ENCODE measurements around the gene DGCR8. TPM values are rescaled to one million over a fixed set of nuclear protein-coding genes. Genes with fewer than 3 reads are reported as not detected.

DGCR8 gene
- total RNA-seq, 5 donors from 2014 or later (not counting 1 experiment from before 2014, with no cell fraction given) = 38.4 to 48.1 (median 45.1) TPM

- peaks cover 12 to 23% (median 14%) of the 10 kb centered on the region in 3 donors for H3K4me1 Mint-ChIP-seq
- ChIA-PET POLR2A (no interaction called here), CTCF (interaction anchor here in 1 of 2 donors (0.5 kb wide), 1 partner anchor 139 kb away, joined by 3 read pairs; no protein-coding TSS in a partner anchor)
- no peaks in the 10 kb centered on the region for H3K27me3 Mint-ChIP-seq
- no peak overlapping the region for H3K4me3 ChIP-seq (ENCODE audit: control insufficient read depth in 1 of 2, extremely low read depth in 1 of 2, low read length in 1 of 2)
- H3K4me3 Mint-ChIP-seq = no peak overlapping the region
- no peaks in the 10 kb centered on the region for H3K9me3 Mint-ChIP-seq
- DNase-seq (no peak), ATAC-seq (replicated peaks in 1 of 4) (no peak)
- H3K9me3 ChIP-seq = no peaks in the 10 kb centered on the region
- peaks cover 4 to 14% of the 10 kb centered on the region in 2 experiments for H3K4me1 ChIP-seq (ENCODE audit: control insufficient read depth in 1 of 2, extremely low read depth in 1 of 2, insufficient read depth in 2 of 2, low read length in 2 of 2)
- H3K27ac Mint-ChIP-seq = no peak overlapping the region
- no peak overlapping the region for H3K27ac ChIP-seq (ENCODE audit: low read length)
- peaks cover 22 to 57% of the 10 kb centered on the region in 2 donors for H3K36me3 ChIP-seq (ENCODE audit: control insufficient read depth in 2 of 2, extremely low read depth in 1 of 2, insufficient read depth in 1 of 2, low read length in 1 of 2)
- WGBS (ENCODE audit: insufficient coverage) = 95% methylated on average over 6 of the region's 7 CpGs
- H3K27me3 ChIP-seq (replicated peaks in 1 of 2; ENCODE audit: control insufficient read depth in 2 of 2, extremely low read depth in 1 of 2, insufficient read depth in 2 of 2, low read length in 1 of 2) = no peaks in the 10 kb centered on the region
- H3K36me3 Mint-ChIP-seq = peaks cover 17% of the 10 kb centered on the region
Measured at GRCh38 chr22:20105456-20106204, 25.6 kb downstream of the DGCR8 start.

- WGBS (ENCODE audit: insufficient coverage) = 87% methylated on average over 14 of the region's 20 CpGs
- CTCF ChIA-PET = no interaction called here
Measured at GRCh38 chr22:20106205-20106848, 26.3 kb downstream of the DGCR8 start.

DNA sequence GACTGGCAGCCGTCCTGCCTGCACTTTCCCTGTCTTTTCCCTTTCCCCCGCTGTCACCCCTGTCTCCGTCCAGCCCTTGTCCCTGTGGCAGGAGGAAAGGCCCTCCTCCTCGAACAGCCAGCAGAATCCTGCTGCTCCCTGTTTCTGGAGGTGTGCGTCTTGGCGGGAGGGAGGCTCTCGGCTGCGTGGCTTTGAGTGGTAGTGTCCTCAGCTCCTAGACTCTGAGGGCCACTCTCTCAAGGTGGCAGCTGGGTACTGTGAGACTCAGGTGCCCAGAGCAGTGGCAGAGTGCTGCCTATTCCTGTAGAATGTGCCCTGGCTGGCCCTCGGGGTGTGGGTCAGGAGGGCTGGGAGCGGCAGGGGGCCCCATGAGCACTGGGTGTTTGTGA is 26.8 kb downstream of the DGCR8 start:
- H3K36me3 Mint-ChIP-seq = peaks cover 17% of the 10 kb centered on the region
- Histone ChIP-seq H3K27ac (ENCODE audit: low read length) (no peak overlapping the region), H3K27me3 (replicated peaks in 1 of 2; ENCODE audit: control insufficient read depth in 2 of 2, extremely low read depth in 1 of 2, insufficient read depth in 2 of 2, low read length in 1 of 2) (no peaks in the 10 kb centered on the region), H3K4me3 (ENCODE audit: control insufficient read depth in 1 of 2, extremely low read depth in 1 of 2, low read length in 1 of 2) (no peak overlapping the region), H3K9me3 (no peaks in the 10 kb centered on the region), H3K36me3 (ENCODE audit: control insufficient read depth in 2 of 2, extremely low read depth in 1 of 2, insufficient read depth in 1 of 2, low read length in 1 of 2) (peaks cover 27 to 65% of the 10 kb centered on the region in 2 donors), H3K4me1 (ENCODE audit: control insufficient read depth in 1 of 2, extremely low read depth in 1 of 2, insufficient read depth in 2 of 2, low read length in 2 of 2) (peaks cover 0 to 15% of the 10 kb centered on the region in 2 experiments)
- peaks cover 12 to 15% (median 14%) of the 10 kb centered on the region in 3 donors for H3K4me1 Mint-ChIP-seq
- DNase-seq = no peak
- H3K9me3 Mint-ChIP-seq = no peaks in the 10 kb centered on the region
- H3K27me3 Mint-ChIP-seq = no peaks in the 10 kb centered on the region
- no peak overlapping the region for H3K27ac Mint-ChIP-seq
- no peak overlapping the region for H3K4me3 Mint-ChIP-seq
- ATAC-seq (replicated peaks in 1 of 4) = no peak
- ChIA-PET POLR2A (no interaction called here), CTCF (no interaction called here)
- 97% methylated on average over 8 of the region's 10 CpGs for WGBS (ENCODE audit: insufficient coverage)

More at GRCh38 chr22:20106205-20106848, 26.3 kb downstream of the DGCR8 start:
- Histone ChIP-seq H3K36me3 (ENCODE audit: control insufficient read depth in 2 of 2, extremely low read depth in 1 of 2, insufficient read depth in 1 of 2, low read length in 1 of 2) (peaks cover 27 to 62% of the 10 kb centered on the region in 2 donors), H3K9me3 (no peaks in the 10 kb centered on the region), H3K27me3 (replicated peaks in 1 of 2; ENCODE audit: control insufficient read depth in 2 of 2, extremely low read depth in 1 of 2, insufficient read depth in 2 of 2, low read length in 1 of 2) (no peaks in the 10 kb centered on the region), H3K4me3 (ENCODE audit: control insufficient read depth in 1 of 2, extremely low read depth in 1 of 2, low read length in 1 of 2) (no peak overlapping the region), H3K4me1 (ENCODE audit: control insufficient read depth in 1 of 2, extremely low read depth in 1 of 2, insufficient read depth in 2 of 2, low read length in 2 of 2) (peaks cover 2 to 14% of the 10 kb centered on the region in 2 experiments), H3K27ac (ENCODE audit: low read length) (no peak overlapping the region)
- Mint-ChIP-seq H3K4me1 (peaks cover 12 to 16% (median 15%) of the 10 kb centered on the region in 3 donors), H3K36me3 (peaks cover 17% of the 10 kb centered on the region), H3K27me3 (no peaks in the 10 kb centered on the region), H3K9me3 (no peaks in the 10 kb centered on the region), H3K4me3 (no peak overlapping the region), H3K27ac (no peak overlapping the region)
- ATAC-seq (replicated peaks in 1 of 4) (no peak), DNase-seq (no peak)
- POLR2A ChIA-PET = no interaction called here

GRCh38 chr22:20107471-20107901 is 27.4 kb downstream of the DGCR8 start:
- Mint-ChIP-seq H3K9me3 (no peaks in the 10 kb centered on the region), H3K4me1 (peaks cover 8 to 13% (median 12%) of the 10 kb centered on the region in 3 donors), H3K36me3 (peaks cover 17% of the 10 kb centered on the region), H3K27ac (peak overlapping the region in 1 of 2 donors; percentile 34), H3K4me3 (no peak overlapping the region), H3K27me3 (no peaks in the 10 kb centered on the region)
- Histone ChIP-seq H3K9me3 (no peaks in the 10 kb centered on the region), H3K4me1 (ENCODE audit: control insufficient read depth in 1 of 2, extremely low read depth in 1 of 2, insufficient read depth in 2 of 2, low read length in 2 of 2) (peaks cover 0 to 22% of the 10 kb centered on the region in 2 experiments), H3K4me3 (ENCODE audit: control insufficient read depth in 1 of 2, extremely low read depth in 1 of 2, low read length in 1 of 2) (no peak overlapping the region), H3K27me3 (replicated peaks in 1 of 2; ENCODE audit: control insufficient read depth in 2 of 2, extremely low read depth in 1 of 2, insufficient read depth in 2 of 2, low read length in 1 of 2) (no peaks in the 10 kb centered on the region), H3K36me3 (ENCODE audit: control insufficient read depth in 2 of 2, extremely low read depth in 1 of 2, insufficient read depth in 1 of 2, low read length in 1 of 2) (peaks cover 27 to 72% of the 10 kb centered on the region in 2 donors), H3K27ac (ENCODE audit: low read length) (no peak overlapping the region)
- POLR2A ChIA-PET = no interaction called here
- CTCF ChIA-PET = no interaction called here
- 98% methylated on average over 6 of the region's 7 CpGs for WGBS (ENCODE audit: insufficient coverage)
- DNase-seq = no peak
- no peak for ATAC-seq (replicated peaks in 1 of 4)

GRCh38 chr22:20107951-20108756 is 28.1 kb downstream of the DGCR8 start:
- CTCF ChIA-PET = no interaction called here
- DNase-seq (no peak), ATAC-seq (replicated peaks in 1 of 4) (no peak)
- WGBS (ENCODE audit: insufficient coverage) = 92% methylated on average over 10 of the region's 13 CpGs
- POLR2A ChIA-PET = no interaction called here
- H3K4me3 Mint-ChIP-seq = no peak overlapping the region
- no peaks in the 10 kb centered on the region for H3K9me3 Mint-ChIP-seq
- H3K9me3 ChIP-seq = no peaks in the 10 kb centered on the region
- H3K27me3 Mint-ChIP-seq = no peaks in the 10 kb centered on the region
- peaks cover 3 to 12% (median 12%) of the 10 kb centered on the region in 3 donors for H3K4me1 Mint-ChIP-seq
- H3K27ac Mint-ChIP-seq = peak overlapping the region; percentile 32 to 34
- peaks cover 27 to 79% of the 10 kb centered on the region in 2 donors for H3K36me3 ChIP-seq (ENCODE audit: control insufficient read depth in 2 of 2, extremely low read depth in 1 of 2, insufficient read depth in 1 of 2, low read length in 1 of 2)
- no peak overlapping the region for H3K4me3 ChIP-seq (ENCODE audit: control insufficient read depth in 1 of 2, extremely low read depth in 1 of 2, low read length in 1 of 2)
- no peak overlapping the region for H3K27ac ChIP-seq (ENCODE audit: low read length)
- H3K27me3 ChIP-seq (replicated peaks in 1 of 2; ENCODE audit: control insufficient read depth in 2 of 2, extremely low read depth in 1 of 2, insufficient read depth in 2 of 2, low read length in 1 of 2) = no peaks in the 10 kb centered on the region
- H3K36me3 Mint-ChIP-seq = peaks cover 17% of the 10 kb centered on the region
- H3K4me1 ChIP-seq (ENCODE audit: control insufficient read depth in 1 of 2, extremely low read depth in 1 of 2, insufficient read depth in 2 of 2, low read length in 2 of 2) = peaks cover 0 to 28% of the 10 kb centered on the region in 2 experiments

DNA sequence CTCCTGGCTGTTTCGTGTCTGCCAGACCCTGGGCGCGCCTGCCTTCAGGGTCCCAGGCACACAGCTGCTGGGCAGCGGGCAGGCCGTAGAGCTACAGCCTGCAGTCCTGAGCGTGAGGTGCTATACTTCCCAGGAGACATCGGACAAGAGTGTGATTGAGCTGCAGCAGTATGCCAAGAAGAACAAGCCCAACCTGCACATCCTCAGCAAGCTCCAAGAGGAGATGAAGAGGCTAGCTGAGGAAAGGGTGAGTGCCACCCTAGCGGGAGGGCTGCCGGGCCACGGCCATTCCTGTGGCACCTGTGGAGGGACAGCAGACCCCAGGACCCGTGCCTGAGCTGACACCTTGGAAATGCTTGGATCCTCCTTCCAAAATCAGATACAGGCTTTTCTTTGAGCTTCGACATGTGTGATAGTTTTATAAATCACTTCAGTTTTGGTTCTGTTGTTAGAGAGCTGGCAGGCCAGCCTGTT is 28.8 kb downstream of the DGCR8 start:
- H3K4me3 Mint-ChIP-seq = no peak overlapping the region
- no peak for ATAC-seq (replicated peaks in 1 of 4)
- WGBS (ENCODE audit: insufficient coverage) = 87% methylated on average over 6 of the region's 12 CpGs
- H3K9me3 ChIP-seq = no peaks in the 10 kb centered on the region
- no peaks in the 10 kb centered on the region for H3K27me3 Mint-ChIP-seq
- H3K27ac Mint-ChIP-seq = peak overlapping the region; percentile 3 to 32
- H3K27ac ChIP-seq (ENCODE audit: low read length) = no peak overlapping the region
- peaks cover 12% of the 10 kb centered on the region for H3K36me3 Mint-ChIP-seq
- no peaks in the 10 kb centered on the region for H3K27me3 ChIP-seq (replicated peaks in 1 of 2; ENCODE audit: control insufficient read depth in 2 of 2, extremely low read depth in 1 of 2, insufficient read depth in 2 of 2, low read length in 1 of 2)
- no peak overlapping the region for H3K4me3 ChIP-seq (ENCODE audit: control insufficient read depth in 1 of 2, extremely low read depth in 1 of 2, low read length in 1 of 2)
- CTCF ChIA-PET = no interaction called here
- peaks cover 0 to 35% of the 10 kb centered on the region in 2 experiments for H3K4me1 ChIP-seq (ENCODE audit: control insufficient read depth in 1 of 2, extremely low read depth in 1 of 2, insufficient read depth in 2 of 2, low read length in 2 of 2)
- POLR2A ChIA-PET = no interaction called here
- H3K4me1 Mint-ChIP-seq = peaks cover 0 to 12% (median 12%) of the 10 kb centered on the region in 3 donors
- H3K36me3 ChIP-seq (ENCODE audit: control insufficient read depth in 2 of 2, extremely low read depth in 1 of 2, insufficient read depth in 1 of 2, low read length in 1 of 2) = peaks cover 27 to 85% of the 10 kb centered on the region in 2 donors
- H3K9me3 Mint-ChIP-seq = no peaks in the 10 kb centered on the region
- DNase-seq = no peak
